OCI-LY7 (cell line): ENCODE measurements around the gene NOD1.

Source experiments
- EZH2phosphoT487 ChIP-seq: fragments of 200-600 bp; sonication (generic); IDR thresholded peaks from 2 replicates; pipeline ENCODE4 v1.6.1; 2018; ENCODE audit warnings: low read depth, borderline replicate concordance, mild to moderate bottlenecking, mixed run types, antibody characterized with exemption, low read length, moderate library complexity, mixed read lengths
- TF ChIP-seq, protein P1 (sequence below): fragments of 200-600 bp; sonication (generic); conservative IDR thresholded peaks from 2 replicates; pipeline ENCODE4 v1.5.1; 2014; ENCODE audit warnings: mild to moderate bottlenecking, antibody characterized with exemption, low read length, moderate library complexity, mixed read lengths

DNA sequence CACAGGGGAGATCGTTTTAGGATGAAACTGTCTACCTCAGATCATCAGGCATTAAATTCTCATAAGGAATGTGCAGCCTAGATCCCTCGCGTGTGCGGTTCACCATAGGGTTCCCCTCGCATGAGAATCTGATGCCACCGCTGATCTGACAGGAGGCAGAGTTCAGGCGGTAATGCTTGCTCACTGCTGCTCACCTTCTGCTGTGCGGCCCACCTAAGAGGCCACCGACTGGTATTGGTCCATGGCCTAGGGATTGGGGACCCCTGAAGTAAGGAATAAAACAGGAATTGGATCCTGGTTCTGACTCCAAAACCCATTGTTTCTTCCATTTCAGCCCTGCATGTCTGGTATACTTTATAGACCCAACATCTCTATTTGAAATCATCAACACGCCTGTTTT is 4.1 kb downstream of the NOD1 start:
- TF ChIP-seq, protein P1, sequence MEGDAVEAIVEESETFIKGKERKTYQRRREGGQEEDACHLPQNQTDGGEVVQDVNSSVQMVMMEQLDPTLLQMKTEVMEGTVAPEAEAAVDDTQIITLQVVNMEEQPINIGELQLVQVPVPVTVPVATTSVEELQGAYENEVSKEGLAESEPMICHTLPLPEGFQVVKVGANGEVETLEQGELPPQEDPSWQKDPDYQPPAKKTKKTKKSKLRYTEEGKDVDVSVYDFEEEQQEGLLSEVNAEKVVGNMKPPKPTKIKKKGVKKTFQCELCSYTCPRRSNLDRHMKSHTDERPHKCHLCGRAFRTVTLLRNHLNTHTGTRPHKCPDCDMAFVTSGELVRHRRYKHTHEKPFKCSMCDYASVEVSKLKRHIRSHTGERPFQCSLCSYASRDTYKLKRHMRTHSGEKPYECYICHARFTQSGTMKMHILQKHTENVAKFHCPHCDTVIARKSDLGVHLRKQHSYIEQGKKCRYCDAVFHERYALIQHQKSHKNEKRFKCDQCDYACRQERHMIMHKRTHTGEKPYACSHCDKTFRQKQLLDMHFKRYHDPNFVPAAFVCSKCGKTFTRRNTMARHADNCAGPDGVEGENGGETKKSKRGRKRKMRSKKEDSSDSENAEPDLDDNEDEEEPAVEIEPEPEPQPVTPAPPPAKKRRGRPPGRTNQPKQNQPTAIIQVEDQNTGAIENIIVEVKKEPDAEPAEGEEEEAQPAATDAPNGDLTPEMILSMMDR: no peak
- no peak for TF ChIP-seq EZH2phosphoT487
